A673 (cell line): ENCODE data around the gene CDC42EP1.

ENCODE experiments used
- CTCF ChIP-seq: fragments of 300-800, 200-600 bp; sonication (generic); conservative IDR thresholded peaks from 2 replicates; pipeline ENCODE4 v1.5.1; 2017; ENCODE audit warnings: low read depth, mild to moderate bottlenecking, antibody characterized with exemption, low read length, moderate library complexity, mixed read lengths
- EZH2 ChIP-seq: fragments of 200-600 bp; sonication (generic); IDR thresholded peaks from 2 replicates; pipeline ENCODE4 v1.6.1; 2017; ENCODE audit warnings: borderline replicate concordance, low read depth, mild to moderate bottlenecking, mixed read lengths, antibody characterized with exemption, low read length; ENCODE audit not compliant: poor library complexity, severe bottlenecking

- TF ChIP-seq CTCF: no peak
- TF ChIP-seq EZH2: no peak
Observed at GRCh38 chr22:37608477-37609239, 48.4 kb downstream of the CDC42EP1 start, which contains the start of gene GGA1.
